ACC112 (cell line): Measurements from ENCODE around the gene FRMPD2.
"Not testable (repeated sequence)": the region's sequence is repeated elsewhere in the genome, so short reads cannot be mapped to it uniquely, and the experiment has no call there.

Experiments used
- H2AFZ ChIP-seq: fragments of 200-600 bp; sonication (generic); one replicate; pipeline ENCODE4 v1.6.0; 2017; ENCODE audit warnings: antibody characterized with exemption, low read length; ENCODE audit not compliant: unreplicated experiment
- H3K27ac ChIP-seq: fragments of 200-600 bp; sonication (generic); 2 replicates; pipeline ENCODE4 v1.5.1; 2014; ENCODE audit warnings: low read depth, mild to moderate bottlenecking, antibody characterized with exemption, low read length, moderate library complexity
- H3K27me3 ChIP-seq: fragments of 200-600 bp; sonication (generic); 2 replicates; pipeline ENCODE4 v1.6.1; 2014; ENCODE audit warnings: mild to moderate bottlenecking, antibody characterized with exemption, low read length, moderate library complexity, mixed read lengths; ENCODE audit not compliant: insufficient read depth
- H3K36me3 ChIP-seq: fragments of 200-600 bp; sonication (generic); 2 replicates; pipeline ENCODE4 v1.6.1; 2016; ENCODE audit warnings: mild to moderate bottlenecking, antibody characterized with exemption, low read length, moderate library complexity, mixed read lengths; ENCODE audit not compliant: insufficient read depth
- H3K4me1 ChIP-seq: fragments of 200-600 bp; sonication (generic); one replicate; pipeline ENCODE4 v1.6.1; 2016; ENCODE audit warnings: low read length, mixed read lengths; ENCODE audit not compliant: insufficient read depth, unreplicated experiment, control insufficient read depth
- H3K4me3 ChIP-seq: fragments of 200-600 bp; sonication (generic); 2 replicates; pipeline ENCODE4 v1.5.1; 2014; ENCODE audit warnings: mild to moderate bottlenecking, low read depth, low read length
- H3K79me2 ChIP-seq: fragments of 200-600 bp; sonication (generic); one replicate; pipeline ENCODE4 v1.6.0; 2016; ENCODE audit warnings: low read length; ENCODE audit not compliant: control insufficient read depth, unreplicated experiment, insufficient read depth

The FRMPD2 gene

GRCh38 chr10:48126251-48126650, 148.2 kb downstream of the FRMPD2 start:
- not testable (repeated sequence) for H3K27ac ChIP-seq, H3K4me1 ChIP-seq, H3K4me3 ChIP-seq, H2AFZ ChIP-seq, H3K79me2 ChIP-seq, H3K27me3 ChIP-seq, H3K36me3 ChIP-seq

DNA sequence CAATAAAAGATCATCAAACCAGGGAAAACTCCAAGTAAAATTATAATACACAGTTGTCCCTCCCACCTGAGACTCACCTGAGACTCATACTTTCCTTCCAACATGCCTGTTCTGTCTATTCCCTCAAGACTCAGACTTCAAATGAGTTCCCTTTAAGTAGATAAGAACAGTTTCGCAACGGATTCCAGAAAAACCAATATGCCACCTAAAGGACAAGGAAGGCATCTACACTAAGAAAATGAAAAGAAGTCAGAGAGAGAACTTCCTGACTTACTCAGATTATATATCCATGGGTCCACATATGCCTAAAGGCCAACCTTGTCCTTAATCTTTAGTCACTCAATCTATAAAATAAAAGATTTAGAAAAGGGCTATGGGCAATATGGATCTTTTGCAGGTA, 148.9 kb downstream of the FRMPD2 start:
- not testable (repeated sequence) for H3K4me1 ChIP-seq, H3K4me3 ChIP-seq, H3K27me3 ChIP-seq, H3K36me3 ChIP-seq, H2AFZ ChIP-seq, H3K27ac ChIP-seq, H3K79me2 ChIP-seq

- H3K36me3 ChIP-seq, H2AFZ ChIP-seq, H3K27me3 ChIP-seq, H3K4me1 ChIP-seq, H3K4me3 ChIP-seq, H3K27ac ChIP-seq, H3K79me2 ChIP-seq: not testable (repeated sequence)
Measured at GRCh38 chr10:48122618-48123017, 151.9 kb downstream of the FRMPD2 start.

DNA sequence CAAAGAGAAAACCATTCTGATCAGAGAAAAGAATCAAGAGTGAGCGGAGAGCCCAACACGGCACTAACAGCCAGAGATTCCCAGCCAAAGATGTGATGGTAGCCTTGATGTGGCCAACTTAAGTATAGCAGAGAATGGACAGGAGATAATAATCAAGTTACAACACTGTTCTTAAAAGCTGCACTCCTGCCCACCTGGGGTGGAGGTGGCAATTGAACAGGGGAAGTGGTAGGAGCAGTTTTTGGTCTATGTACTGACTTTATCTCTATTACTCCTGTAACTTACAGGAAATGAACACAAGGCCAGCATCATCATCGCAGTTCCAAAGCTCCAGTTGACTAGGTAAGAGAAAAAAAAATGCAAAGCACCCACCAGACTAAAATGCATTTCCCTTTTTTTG, 164.2 kb downstream of the FRMPD2 start:
- not testable (repeated sequence) for H3K79me2 ChIP-seq, H3K4me1 ChIP-seq, H3K36me3 ChIP-seq, H3K27ac ChIP-seq, H2AFZ ChIP-seq, H3K4me3 ChIP-seq, H3K27me3 ChIP-seq
